ENCODE measurements around the gene SNX22.

DNA sequence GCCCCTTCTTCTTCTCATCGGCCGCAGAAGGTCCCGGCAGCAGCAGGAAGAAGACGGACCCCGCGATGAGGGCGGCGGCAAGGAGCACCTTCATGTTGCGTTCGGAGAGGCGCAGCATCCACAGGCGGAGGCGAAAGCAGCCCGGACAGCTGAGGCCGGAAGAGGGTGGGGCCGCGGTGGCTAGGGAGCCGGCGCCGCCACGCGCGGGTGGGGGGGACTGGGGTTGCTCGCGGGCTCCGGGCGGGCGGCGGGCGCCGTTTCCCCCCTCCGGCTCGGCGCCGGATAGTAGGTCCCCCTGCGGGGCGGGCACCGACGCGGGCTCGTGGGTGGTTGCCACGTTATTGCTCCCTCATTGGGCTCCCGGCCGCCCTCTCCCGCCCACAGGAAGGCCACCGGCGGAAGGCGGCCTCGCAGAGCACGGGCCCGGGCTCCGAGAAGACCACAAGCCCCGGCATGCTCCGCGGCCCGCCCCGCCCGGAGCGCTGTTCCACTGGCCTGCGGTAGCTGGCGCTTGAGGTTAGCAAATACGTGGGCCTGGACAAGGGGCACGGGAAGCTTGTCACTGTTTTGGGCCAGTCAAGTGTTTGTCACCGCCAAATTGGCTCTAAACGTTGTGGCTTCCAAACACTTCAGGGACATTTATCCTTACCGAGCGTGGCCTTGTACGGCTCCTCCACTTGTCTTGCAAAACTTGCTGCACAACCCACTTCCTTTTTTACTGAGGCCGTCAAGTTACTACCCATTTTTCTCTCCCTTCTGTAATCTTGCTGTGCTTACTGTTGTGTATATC is 11.5 kb downstream of the SNX22 start, which contains the start of gene PPIB:
- TF ChIP-seq POLR2A (IDR thresholded peaks at IDR 0.05; ENCODE audit: low read length): peak; percentile 80
- TF ChIP-seq GATA1 (IDR thresholded peaks at IDR 0.05; ENCODE audit: low read depth, low read length): no peak

Measured in erythroblast (primary cell).